Right cardiac atrium (tissue), 5 donors: Measurements from ENCODE around the gene PDK3. TPM values are rescaled to one million over a fixed set of nuclear protein-coding genes. Genes with fewer than 3 reads are reported as not detected.

Experiments
- ATAC-seq, 2 donors: fragments of 200-7000 bp; cut with Tn5 transposase; one replicate each; pipeline versions ENCODE4 v1.8.0 to v1.9.1; 2020; ENCODE audit warnings: moderate library complexity in 2 of 2, mild to moderate bottlenecking in 1 of 2
- DNase-seq, 3 donors: peaks; one replicate each; pipeline ENCODE4 v3.0.0-alpha.2; 2020
- H3K27ac ChIP-seq: one replicate; pipeline ENCODE4 v1.5.1; 2013; ENCODE audit warnings: mild to moderate bottlenecking, low read length, control low read depth, moderate library complexity
- H3K27me3 ChIP-seq: one replicate; pipeline ENCODE4 v1.6.1; 2013; ENCODE audit not compliant: control insufficient read depth, insufficient read depth
- H3K4me1 ChIP-seq: one replicate; pipeline ENCODE4 v1.6.1; 2013; ENCODE audit warnings: low read length; ENCODE audit not compliant: control insufficient read depth, insufficient read depth
- H3K4me3 ChIP-seq: one replicate; pipeline ENCODE4 v1.5.1; 2013; ENCODE audit warnings: low read length, control low read depth
- H3K9me3 ChIP-seq: one replicate; pipeline ENCODE4 v1.6.1; 2013; ENCODE audit warnings: low read length; ENCODE audit not compliant: control insufficient read depth
- WGBS: extraction: QIAGEN DNeasy Blood & Tissue Kit; methylation state at CpG from one replicate; pipeline ENCODE4 v1.1.7; 2013; 5-methylcytosine and 5-hydroxymethylcytosine counted together
- intact Hi-C, 4 donors: fragments of 100-400 bp; cut with DNase I; formaldehyde crosslinking; loops; one replicate each; pipeline versions ENCODE4 v1.11.0 to v1.14.0; 2022 to 2023
- polyA plus RNA-seq: library from polyadenylated mRNA; stranded (reverse); fragments of 200-250 nt; gene quantifications from one replicate; pipeline ENCODE4 v1.2.3, GENCODE V29; 2013
- total RNA-seq, 4 donors: library from RNA; stranded (reverse); fragmentation: NEBNext Ultra II Directional; extraction: Animal tissue kit (Norgen Biotek cat#: 25700); gene quantifications; one replicate each; pipeline ENCODE4 v1.2.1, GENCODE V29; 2021
- donor health status: healthy with polysubstance abuse.
- donor health status: DM: no; HTN: yes; CAD: no.
- donor health status: DM: no; HTN: no; CAD: no.
- donor health status: DM: no; HTN: yes; CAD: no; lungs with severe emphysema.
- donor health status: DM: yes; HTN: yes; CAD: no.

Gene PDK3
- total and polyA plus RNA-seq, 5 donors = 8.3 to 27.5 (median 23.9) TPM

DNA sequence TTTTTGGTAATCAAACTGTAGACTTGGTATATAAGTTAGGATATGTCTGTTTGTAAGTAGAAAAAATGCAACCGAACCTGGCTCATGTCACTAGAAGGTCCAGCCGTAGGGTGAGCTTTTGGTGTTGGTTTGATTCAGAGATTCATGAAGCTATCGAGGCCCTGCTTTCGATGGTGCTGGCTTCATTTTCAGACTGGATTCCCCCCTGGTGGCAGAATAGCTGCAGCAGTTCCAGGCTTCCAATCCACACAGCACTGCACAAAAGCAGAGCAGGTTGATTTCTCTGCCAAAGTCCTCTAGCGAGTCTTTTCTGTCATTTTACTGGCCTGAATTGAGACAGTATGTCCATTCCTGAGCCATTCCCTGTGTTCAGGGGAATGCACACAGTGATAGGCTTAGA, 33.1 kb downstream of the PDK3 start:
- intact Hi-C loops = loop anchor here (5.0 to 10.0 kb wide), 2 partner anchors 101 to 103 kb away; no protein-coding TSS in a partner anchor
- Histone ChIP-seq H3K27ac (no peak overlapping the region), H3K9me3 (no peaks in the 10 kb centered on the region), H3K4me1 (no peaks in the 10 kb centered on the region), H3K27me3 (no peaks in the 10 kb centered on the region), H3K4me3 (no peak overlapping the region)
- 52% methylated on average over 5 of the region's 5 CpGs for WGBS
- DNase-seq (peak in 1 of 3 donors; percentile 41), ATAC-seq (peak; percentile 62 to 68)

DNA sequence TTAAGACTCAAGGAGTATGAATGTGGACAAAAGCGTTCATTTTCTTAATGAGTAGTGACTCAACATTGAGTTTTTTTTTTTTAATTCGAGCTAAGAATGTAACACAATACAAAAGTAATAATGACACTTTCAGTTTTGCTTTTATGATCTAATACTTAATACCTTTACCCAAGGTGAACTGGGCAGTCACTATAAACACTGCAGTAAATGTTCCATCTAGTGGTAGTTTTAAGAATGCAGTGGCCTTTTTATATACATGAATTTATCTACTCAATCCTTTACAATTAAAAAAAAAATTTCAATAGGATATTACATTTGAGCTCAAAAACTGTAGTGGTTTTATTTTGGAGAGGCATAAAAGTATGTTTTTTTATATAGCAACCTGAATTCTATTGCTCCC, 33.9 kb downstream of the PDK3 start:
- WGBS = 63% methylated on average over 2 of the region's 2 CpGs

DNA sequence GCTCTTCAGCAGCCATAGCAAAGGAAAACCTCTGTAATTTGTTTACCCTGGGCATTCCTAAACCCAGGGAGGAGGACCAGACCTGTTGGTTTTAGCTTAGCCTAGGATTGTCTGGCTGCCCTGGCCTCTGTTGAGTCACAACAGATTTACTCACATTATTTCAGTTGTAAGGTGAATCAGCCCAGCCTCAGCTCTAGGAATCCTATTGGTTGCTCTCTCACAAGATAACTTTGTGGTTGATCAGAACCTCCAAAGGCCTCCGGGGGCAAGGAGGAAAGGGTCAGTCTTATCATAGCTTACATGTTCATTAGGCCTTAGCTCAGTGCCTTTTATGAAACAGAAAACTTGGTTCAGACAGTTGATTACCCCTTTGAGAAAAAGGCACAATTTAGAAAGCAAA, 41.0 kb downstream of the PDK3 start:
- Histone ChIP-seq H3K27ac (no peak overlapping the region), H3K9me3 (no peaks in the 10 kb centered on the region), H3K4me3 (no peak overlapping the region), H3K27me3 (no peaks in the 10 kb centered on the region), H3K4me1 (no peaks in the 10 kb centered on the region)
- WGBS = 68% methylated on average over 1 of the region's 1 CpG
- DNase-seq (no peak), ATAC-seq (no peak)
- intact Hi-C loops = loop anchor here in 1 of 4 donors (10.0 kb wide), 1 partner anchor 251 kb away; no protein-coding TSS in a partner anchor

More for the DNA sequence above, 33.9 kb downstream of the PDK3 start:
- Histone ChIP-seq H3K4me3 (no peak overlapping the region), H3K4me1 (no peaks in the 10 kb centered on the region), H3K27ac (no peak overlapping the region), H3K27me3 (no peaks in the 10 kb centered on the region), H3K9me3 (no peaks in the 10 kb centered on the region)
- no peak for ATAC-seq
- intact Hi-C loops = loop anchor here (5.0 to 10.0 kb wide), 2 partner anchors 102 to 104 kb away; no protein-coding TSS in a partner anchor
- DNase-seq = no peak

DNA sequence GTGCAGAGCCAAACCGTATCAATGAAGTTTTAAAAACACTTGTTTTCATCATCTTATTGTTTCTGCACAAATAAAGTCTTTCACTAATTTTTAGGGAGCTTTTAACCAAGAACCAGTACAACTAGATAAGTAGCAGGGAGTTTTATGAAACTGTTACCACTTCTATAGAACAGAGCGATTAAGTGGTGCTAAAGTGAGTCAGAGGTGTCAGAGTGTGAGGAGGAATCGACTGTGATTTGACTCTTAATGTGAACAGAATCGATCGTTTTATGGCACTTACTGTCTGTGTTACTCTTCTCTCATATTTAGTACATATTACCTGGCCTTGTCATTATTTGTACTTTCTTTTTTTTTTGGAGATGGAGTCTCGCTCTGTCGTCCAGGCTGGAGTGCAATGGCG, 43.3 kb downstream of the PDK3 start:
- Histone ChIP-seq H3K27me3 (no peaks in the 10 kb centered on the region), H3K9me3 (no peaks in the 10 kb centered on the region), H3K4me3 (no peak overlapping the region), H3K27ac (no peak overlapping the region), H3K4me1 (no peaks in the 10 kb centered on the region)
- intact Hi-C loops = loop anchor here in 1 of 4 donors (10.0 kb wide), 1 partner anchor 254 kb away; no protein-coding TSS in a partner anchor
- ATAC-seq = no peak
- 94% methylated on average over 8 of the region's 8 CpGs for WGBS
- DNase-seq = no peak

DNA sequence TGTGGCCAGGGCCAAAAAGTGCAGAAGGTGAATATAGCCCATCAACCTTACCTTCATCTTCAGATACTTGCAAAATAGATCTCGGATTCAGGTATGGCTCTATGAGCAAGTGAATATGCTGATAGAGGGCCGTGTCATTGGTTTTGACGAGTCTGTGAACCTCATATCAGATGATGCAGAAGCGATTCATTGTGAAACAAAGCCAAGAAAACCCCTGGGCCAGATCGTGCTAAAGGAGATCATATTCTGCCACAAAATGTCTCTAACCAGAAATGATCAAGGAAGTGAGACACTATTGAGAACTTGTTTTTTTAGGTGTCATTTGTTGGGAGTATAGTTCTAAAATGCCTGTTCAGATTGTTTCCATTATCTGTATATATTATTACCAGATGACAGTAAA, 48.3 kb downstream of the PDK3 start:
- intact Hi-C loops = no loop called here
- H3K27me3 ChIP-seq = no peaks in the 10 kb centered on the region
- no peak for DNase-seq
- H3K27ac ChIP-seq = no peak overlapping the region
- H3K4me1 ChIP-seq = no peaks in the 10 kb centered on the region
- ATAC-seq = no peak
- no peak overlapping the region for H3K4me3 ChIP-seq
- WGBS = 81% methylated on average over 5 of the region's 5 CpGs
- H3K9me3 ChIP-seq = no peaks in the 10 kb centered on the region

DNA sequence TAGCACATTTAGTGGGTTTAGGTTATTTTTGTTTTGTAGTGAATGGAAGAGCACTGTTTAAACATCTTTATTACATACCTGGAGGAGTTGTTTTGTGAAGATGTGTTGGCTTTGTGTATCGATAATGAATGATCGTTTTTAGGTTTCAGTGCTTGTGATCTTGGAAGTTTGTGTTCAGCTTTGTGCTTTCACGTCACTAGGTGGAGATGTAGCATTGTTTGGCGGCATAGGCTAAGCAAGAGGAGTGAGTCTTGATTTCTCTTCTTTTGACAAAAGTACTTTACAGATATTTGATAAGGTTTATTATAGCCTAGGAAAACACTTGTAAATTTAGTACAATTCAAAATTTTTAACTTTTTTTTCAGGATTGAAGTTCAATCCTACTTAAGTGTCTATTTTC, 50.4 kb downstream of the PDK3 start:
- Histone ChIP-seq H3K4me3 (no peak overlapping the region), H3K27ac (no peak overlapping the region), H3K4me1 (no peaks in the 10 kb centered on the region), H3K27me3 (no peaks in the 10 kb centered on the region), H3K9me3 (no peaks in the 10 kb centered on the region)
- intact Hi-C loops = no loop called here
- WGBS = 44% methylated on average over 4 of the region's 4 CpGs
- DNase-seq (no peak), ATAC-seq (no peak)

DNA sequence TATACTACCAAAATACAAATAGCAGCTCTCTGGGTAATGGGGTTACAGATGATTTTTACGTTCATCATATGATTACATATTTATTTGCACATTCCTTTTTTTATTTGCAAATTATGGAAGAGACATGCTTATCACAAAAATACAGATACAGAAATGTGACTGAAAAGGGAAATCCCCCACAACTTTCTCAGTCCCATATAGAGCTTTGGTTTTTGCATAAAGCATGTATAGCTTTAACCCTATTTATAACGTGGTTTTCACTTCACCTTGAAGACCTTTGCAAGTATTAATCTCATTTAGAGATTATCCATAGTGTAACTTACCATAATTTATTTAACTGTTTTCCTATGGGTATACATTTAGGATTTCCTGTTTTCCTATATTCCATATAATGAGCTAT, 55.4 kb downstream of the PDK3 start:
- 96% methylated on average over 2 of the region's 2 CpGs for WGBS
- Histone ChIP-seq H3K4me1 (no peaks in the 10 kb centered on the region), H3K4me3 (no peak overlapping the region), H3K27me3 (no peaks in the 10 kb centered on the region), H3K9me3 (no peaks in the 10 kb centered on the region), H3K27ac (no peak overlapping the region)
- intact Hi-C loops = no loop called here
- ATAC-seq (no peak), DNase-seq (no peak)

DNA sequence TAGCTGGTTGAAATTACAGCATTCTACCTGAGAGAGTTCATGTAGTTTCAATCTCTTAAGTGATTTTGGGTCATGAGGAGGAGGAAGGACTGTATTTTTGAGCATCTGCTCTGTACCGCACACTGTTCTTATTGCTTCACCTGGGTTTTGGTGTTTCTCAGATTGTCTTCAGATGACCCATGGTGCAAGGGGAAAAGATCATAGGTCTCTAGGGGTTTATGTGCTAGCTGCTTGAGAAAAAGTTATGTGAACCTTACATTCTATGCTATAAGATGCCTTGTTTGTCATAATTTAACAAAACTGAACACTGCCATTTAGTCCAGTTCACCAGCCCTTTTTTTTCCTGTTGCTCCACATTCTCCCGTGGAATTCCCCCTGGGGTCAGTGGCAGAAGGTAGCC, 60.4 kb downstream of the PDK3 start:
- H3K27ac ChIP-seq = no peak overlapping the region
- H3K9me3 ChIP-seq = no peaks in the 10 kb centered on the region
- no peaks in the 10 kb centered on the region for H3K27me3 ChIP-seq
- intact Hi-C loops = no loop called here
- DNase-seq (no peak), ATAC-seq (no peak)
- H3K4me3 ChIP-seq = no peak overlapping the region
- H3K4me1 ChIP-seq = no peaks in the 10 kb centered on the region
- 91% methylated on average over 2 of the region's 2 CpGs for WGBS

DNA sequence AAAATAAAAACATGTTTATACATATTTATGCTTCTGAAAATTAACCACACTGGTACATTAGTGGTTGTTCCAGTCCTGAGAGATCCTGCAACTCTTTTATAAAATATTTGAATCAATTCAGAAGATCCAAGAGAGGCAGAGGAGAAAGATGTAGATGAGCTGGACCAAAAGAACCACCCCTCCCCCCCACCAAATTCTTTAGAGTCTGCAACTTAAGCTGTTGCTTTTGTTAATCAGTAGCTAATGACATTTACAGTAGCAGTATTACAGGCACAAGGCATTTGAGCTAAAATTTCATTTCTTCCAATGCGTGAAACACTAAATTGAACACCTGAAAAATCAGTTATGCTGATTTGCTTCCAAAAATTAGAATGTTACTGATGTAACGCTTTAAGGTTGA, 61.5 kb downstream of the PDK3 start:
- ATAC-seq = no peak
- Histone ChIP-seq H3K9me3 (no peaks in the 10 kb centered on the region), H3K4me1 (no peaks in the 10 kb centered on the region), H3K27me3 (no peaks in the 10 kb centered on the region), H3K4me3 (no peak overlapping the region), H3K27ac (no peak overlapping the region)
- no peak for DNase-seq
- WGBS = 92% methylated on average over 2 of the region's 2 CpGs
- intact Hi-C loops = no loop called here

DNA sequence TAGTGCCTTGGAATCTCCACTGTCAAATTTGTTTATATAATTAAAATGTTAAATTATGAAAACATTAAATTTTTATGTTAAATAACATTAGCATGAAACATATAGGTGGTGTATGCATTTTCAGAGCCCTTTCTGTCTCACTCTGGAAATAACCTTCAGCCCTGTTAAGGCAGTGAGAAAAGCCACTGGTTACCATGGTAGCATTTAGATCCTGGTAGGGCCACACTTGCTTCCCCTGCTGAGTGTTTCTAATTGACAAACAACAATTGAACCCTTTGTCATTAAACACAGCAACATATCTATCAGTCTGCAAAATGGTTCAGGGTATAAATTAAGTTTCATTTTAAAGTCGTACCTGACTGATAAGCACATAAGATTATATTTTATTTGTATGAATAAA, 63.5 kb downstream of the PDK3 start:
- DNase-seq (no peak), ATAC-seq (no peak)
- intact Hi-C loops = no loop called here
- H3K9me3 ChIP-seq = no peaks in the 10 kb centered on the region
- no peak overlapping the region for H3K4me3 ChIP-seq
- H3K4me1 ChIP-seq = no peaks in the 10 kb centered on the region
- H3K27ac ChIP-seq = no peak overlapping the region
- WGBS = 64% methylated on average over 1 of the region's 1 CpG
- H3K27me3 ChIP-seq = no peaks in the 10 kb centered on the region

DNA sequence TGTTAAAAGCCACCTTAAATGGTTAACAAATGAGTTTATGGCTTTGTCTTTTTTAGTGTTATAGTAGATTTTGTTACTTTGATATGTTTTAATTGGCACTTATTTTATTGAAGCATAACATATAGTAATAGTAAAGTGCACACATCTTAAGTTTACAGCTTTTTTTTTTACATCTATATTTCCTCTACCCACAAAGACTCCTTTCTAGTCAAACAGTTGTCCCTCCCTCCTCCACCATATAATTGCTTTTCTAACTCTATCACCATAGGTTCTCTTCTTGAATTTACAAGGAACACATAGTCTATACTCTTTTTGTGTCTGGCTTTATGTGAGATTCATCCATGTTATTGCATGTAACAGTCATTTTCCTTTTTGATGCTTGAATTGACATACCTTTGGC, 71.5 kb downstream of the PDK3 start:
- Histone ChIP-seq H3K4me3 (no peak overlapping the region), H3K4me1 (no peaks in the 10 kb centered on the region), H3K27me3 (no peaks in the 10 kb centered on the region), H3K9me3 (no peaks in the 10 kb centered on the region), H3K27ac (no peak overlapping the region)
- ATAC-seq = no peak
- intact Hi-C loops = no loop called here
- DNase-seq = no peak

DNA sequence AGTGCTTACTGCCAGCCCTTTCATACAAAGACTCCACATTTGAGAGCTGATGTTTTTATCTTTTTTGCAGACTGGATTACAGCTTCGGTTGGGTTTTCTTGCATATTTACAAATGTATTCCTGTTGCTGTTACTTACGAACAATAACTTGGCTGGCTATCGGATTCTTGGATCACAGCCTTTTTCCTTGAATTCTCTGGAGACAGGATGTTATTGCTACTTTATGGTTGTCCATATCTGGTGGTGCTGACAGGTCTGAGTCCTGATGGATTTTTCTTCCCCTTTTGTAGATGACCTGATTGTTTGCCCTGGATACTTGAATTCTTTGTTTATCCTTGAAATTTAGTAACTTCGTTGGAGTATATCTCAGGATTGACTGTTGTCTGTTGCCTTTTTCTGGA, 77.7 kb downstream of the PDK3 start:
- 31% methylated on average over 4 of the region's 4 CpGs for WGBS
- Histone ChIP-seq H3K4me1 (no peaks in the 10 kb centered on the region), H3K9me3 (no peaks in the 10 kb centered on the region), H3K27me3 (no peaks in the 10 kb centered on the region), H3K27ac (no peak overlapping the region), H3K4me3 (no peak overlapping the region)
- DNase-seq (no peak), ATAC-seq (peak in 1 of 2 donors; percentile 23)
- intact Hi-C loops = no loop called here
